ENCODE measurements around the gene FBLN1.
A peak's percentile ranks its signal among the peaks of the same experiment; 100 is the strongest.

FBLN1 gene

GRCh38 chr22:45640941-45641621, 138.4 kb downstream of the FBLN1 start:
- DNase-seq (ENCODE audit: low spot score): no peak

- no peak for DNase-seq (ENCODE audit: low spot score)
These were observed 140.3 kb downstream of the FBLN1 start for GRCh38 chr22:45642986-45643385.

- DNase-seq (ENCODE audit: low spot score): no peak
These were observed 142.0 kb downstream of the FBLN1 start for GRCh38 chr22:45644714-45645113.

- DNase-seq (ENCODE audit: low spot score): no peak
These were observed 142.5 kb downstream of the FBLN1 start for GRCh38 chr22:45645150-45645525.

- DNase-seq (ENCODE audit: low spot score): peak; percentile 73
These were observed 143.1 kb downstream of the FBLN1 start for GRCh38 chr22:45645526-45646414.

GRCh38 chr22:45647532-45648225, 145.0 kb downstream of the FBLN1 start:
- no peak for DNase-seq (ENCODE audit: low spot score)

GRCh38 chr22:45648301-45649117, 145.8 kb downstream of the FBLN1 start:
- DNase-seq (ENCODE audit: low spot score): no peak

- DNase-seq (ENCODE audit: low spot score): no peak
These were observed 147.1 kb downstream of the FBLN1 start for GRCh38 chr22:45649809-45650208.

GRCh38 chr22:45650721-45651120, 148.0 kb downstream of the FBLN1 start:
- DNase-seq (ENCODE audit: low spot score): no peak

Data from CD4-positive, alpha-beta T cell treated with Interleukin-2 at 100 ng/mL for 4 hours (primary cell).